ENCODE measurements around the gene HOXB5. TPM values are rescaled to one million over a fixed set of nuclear protein-coding genes. Genes with fewer than 3 reads are reported as not detected.

HOXB5 gene
- total RNA-seq, 1 donor from 2014 or later, result 7.4 TPM

Other genes with a start within 250 kb of the HOXB5 start
- 0.58 and 0.99 TPM in 2 replicates for gene SKAP1, start 163.6 kb downstream of the HOXB5 start, total RNA-seq
- not detected in 2 replicates for gene HOXB1, start 62.8 kb downstream of the HOXB5 start, total RNA-seq
- gene HOXB2, start 48.7 kb downstream of the HOXB5 start, total RNA-seq, result 16.6 and 39.7 TPM in 2 replicates
- 7.9 and 10.3 TPM in 2 replicates for gene HOXB4, start 15.4 kb downstream of the HOXB5 start, total RNA-seq
- gene HOXB3, start 3.5 kb downstream of the HOXB5 start, total RNA-seq, result 17.7 and 48.0 TPM in 2 replicates
- 48.2 and 51.0 TPM in 2 replicates for gene HOXB6, start 11.2 kb upstream of the HOXB5 start, total RNA-seq
- 39.4 and 44.7 TPM in 2 replicates for gene HOXB7, start 17.2 kb upstream of the HOXB5 start, total RNA-seq
- gene HOXB8, start 21.5 kb upstream of the HOXB5 start, total RNA-seq, result 27.0 and 31.7 TPM in 2 replicates
- 14.5 and 16.7 TPM in 2 replicates for gene HOXB9, start 32.6 kb upstream of the HOXB5 start, total RNA-seq
- not detected in 2 replicates for gene PRAC1, start 128.7 kb upstream of the HOXB5 start, total RNA-seq
- gene PRAC2, start 129.4 kb upstream of the HOXB5 start, total RNA-seq, result not detected in 2 replicates
- gene HOXB13, start 135.0 kb upstream of the HOXB5 start, total RNA-seq, result not detected in 2 replicates
- not detected in 2 replicates for gene TTLL6, start 223.4 kb upstream of the HOXB5 start, total RNA-seq
- 44.4 and 55.5 TPM in 2 replicates for gene CALCOCO2, start 237.3 kb upstream of the HOXB5 start, total RNA-seq

Measured in glomerular endothelial cell (primary cell).